HEK293 (cell line): ENCODE results near the gene INTS15.

Source experiments
- CTCF ChIA-PET: fragments of 350-600 bp; formaldehyde crosslinking; extraction: SDS; loops from one replicate; lab custom pipeline; 2021; ENCODE audit warnings: antibody characterized with exemption; lab: Yijun Ruan, JAX
- POLR2A ChIA-PET: fragments of 300-600 bp; formaldehyde crosslinking; extraction: SDS; loops from one replicate; lab custom pipeline; 2020; ENCODE audit warnings: antibody characterized with exemption, inconsistent platforms; lab: Yijun Ruan, JAX
- H3K27ac ChIP-seq: fragments of 200-500 bp; sonication (Bioruptor generic); 2 replicates; pipeline ENCODE4 v1.5.1; 2014; ENCODE audit warnings: low read depth, low read length, control low read depth, inconsistent platforms; ENCODE audit errors: extremely low read depth
- H3K36me3 ChIP-seq, 2 experiments: fragments of 200-500 bp in 1 of 2; sonication (Bioruptor generic) in 1 of 2; 1 replicate in 1 of 2; 2 replicates in 1 of 2; pipeline ENCODE4 v1.5.1; 2014 to 2017; ENCODE audit warnings: inconsistent platforms in 2 of 2, low read length in 2 of 2; ENCODE audit not compliant: control insufficient read depth in 2 of 2, insufficient read depth in 1 of 2
- H3K4me1 ChIP-seq: fragments of 200-500 bp; sonication (Bioruptor generic); 2 replicates; pipeline ENCODE4 v1.5.1; 2014; ENCODE audit warnings: mild to moderate bottlenecking, low read length, inconsistent platforms; ENCODE audit not compliant: control insufficient read depth, insufficient read depth
- H3K4me3 ChIP-seq: 2 replicates; pipeline ENCODE4 v1.5.1; 2011; ENCODE audit warnings: low read depth, mild to moderate bottlenecking, control low read depth, low read length, moderate library complexity
- H3K9me3 ChIP-seq: fragments of 200-500 bp; sonication (Bioruptor generic); 2 replicates; pipeline ENCODE4 v1.5.1; 2014; ENCODE audit warnings: low read depth, low read length, inconsistent platforms; ENCODE audit not compliant: control insufficient read depth, insufficient read depth
- HOXD13 ChIP-seq: sonication (generic); formaldehyde crosslinking; IDR thresholded peaks from 2 replicates; pipeline ENCODE4 v1.8.0; 2022; ENCODE audit warnings: missing genetic modification reagents, borderline replicate concordance
- KLF9 ChIP-seq: fragments of 450-650 bp; formaldehyde crosslinking; IDR thresholded peaks from 2 replicates; pipeline ENCODE4 v1.5.1; 2016; ENCODE audit warnings: missing biosample characterization, missing genetic modification characterization, low read depth
- REPIN1 ChIP-seq: fragments of 450-650 bp; formaldehyde crosslinking; IDR thresholded peaks from 2 replicates; pipeline ENCODE4 v1.5.1; 2017; ENCODE audit warnings: missing biosample characterization, missing genetic modification characterization, low read depth
- SP2 ChIP-seq: fragments of 450-650 bp; formaldehyde crosslinking; IDR thresholded peaks from 2 replicates; pipeline ENCODE4 v1.5.1; 2016; ENCODE audit warnings: missing biosample characterization, missing genetic modification characterization
- YY1 ChIP-seq: fragments of 450-650 bp; formaldehyde crosslinking; IDR thresholded peaks from 2 replicates; pipeline ENCODE4 v1.5.1; 2018; ENCODE audit warnings: missing biosample characterization, missing genetic modification characterization
- ZBTB20 ChIP-seq: fragments of 450-650 bp; formaldehyde crosslinking; IDR thresholded peaks from 2 replicates; pipeline ENCODE4 v1.5.1; 2016; ENCODE audit warnings: missing biosample characterization, missing genetic modification characterization
- ZBTB8A ChIP-seq: fragments of 450-650 bp; formaldehyde crosslinking; IDR thresholded peaks from 2 replicates; pipeline ENCODE4 v1.5.1; 2016; ENCODE audit warnings: missing biosample characterization, missing genetic modification characterization
- ZEB2 ChIP-seq: fragments of 450-650 bp; formaldehyde crosslinking; IDR thresholded peaks from 2 replicates; pipeline ENCODE4 v1.5.1; 2016; ENCODE audit warnings: missing biosample characterization, missing genetic modification characterization
- ZIC2 ChIP-seq: fragments of 450-650 bp; formaldehyde crosslinking; IDR thresholded peaks from 2 replicates; pipeline ENCODE4 v1.5.1; 2016; ENCODE audit warnings: missing biosample characterization, missing genetic modification characterization
- ZNF202 ChIP-seq: fragments of 450-650 bp; formaldehyde crosslinking; IDR thresholded peaks from 2 replicates; pipeline ENCODE4 v1.5.1; 2016; ENCODE audit warnings: missing biosample characterization, missing genetic modification characterization, borderline replicate concordance
- ZNF211 ChIP-seq: fragments of 450-650 bp; formaldehyde crosslinking; IDR thresholded peaks from 2 replicates; pipeline ENCODE4 v1.5.1; 2016; ENCODE audit warnings: low read depth, missing biosample characterization, missing genetic modification characterization
- ZNF23 ChIP-seq: fragments of 450-650 bp; formaldehyde crosslinking; IDR thresholded peaks from 2 replicates; pipeline ENCODE4 v1.5.1; 2016; ENCODE audit warnings: missing biosample characterization, missing genetic modification characterization, borderline replicate concordance
- ZNF274 ChIP-seq, 2 experiments: fragments of 200-500 bp in 1 of 2; fragments of 450-650 bp in 1 of 2; sonication (Bioruptor generic) in 1 of 2; formaldehyde crosslinking in 1 of 2; IDR thresholded peaks; 2 replicates each; pipeline versions ENCODE4 v1.5.1 to v1.6.1; 2014 to 2016; ENCODE audit warnings: borderline replicate concordance in 1 of 2, inconsistent platforms in 1 of 2, low read length in 1 of 2, missing biosample characterization in 1 of 2, missing genetic modification characterization in 1 of 2
- ZNF302 ChIP-seq: fragments of 450-650 bp; formaldehyde crosslinking; IDR thresholded peaks from 2 replicates; pipeline ENCODE4 v1.5.1; 2016; ENCODE audit warnings: missing biosample characterization, missing genetic modification characterization, low read depth
- ZNF335 ChIP-seq: fragments of 450-650 bp; formaldehyde crosslinking; conservative IDR thresholded peaks from 2 replicates; pipeline ENCODE4 v1.5.1; 2016; ENCODE audit warnings: missing biosample characterization, missing genetic modification characterization
- ZNF426 ChIP-seq: fragments of 450-650 bp; formaldehyde crosslinking; IDR thresholded peaks from 2 replicates; pipeline ENCODE4 v1.5.1; 2017; ENCODE audit warnings: missing biosample characterization, missing genetic modification characterization, mild to moderate bottlenecking, inconsistent platforms, moderate library complexity
- ZNF585B ChIP-seq: fragments of 450-650 bp; formaldehyde crosslinking; IDR thresholded peaks from 2 replicates; pipeline ENCODE4 v1.5.1; 2016; ENCODE audit warnings: missing biosample characterization, missing genetic modification characterization
- ZNF670 ChIP-seq: fragments of 450-650 bp; formaldehyde crosslinking; IDR thresholded peaks from 2 replicates; pipeline ENCODE4 v1.5.1; 2016; ENCODE audit warnings: missing biosample characterization, missing genetic modification characterization, low read depth
- ZNF785 ChIP-seq: fragments of 450-650 bp; formaldehyde crosslinking; IDR thresholded peaks from 2 replicates; pipeline ENCODE4 v1.5.1; 2016; ENCODE audit warnings: missing biosample characterization, missing genetic modification characterization
- ZSCAN30 ChIP-seq: fragments of 450-650 bp; IDR thresholded peaks from 2 replicates; pipeline ENCODE4 v1.5.1; 2018; ENCODE audit warnings: missing biosample characterization, mild to moderate bottlenecking, missing genetic modification characterization, moderate library complexity
- TF ChIP-seq, protein P1 (sequence below): fragments of 450-650 bp; formaldehyde crosslinking; IDR thresholded peaks from 2 replicates; pipeline ENCODE4 v1.5.1; 2016; ENCODE audit warnings: missing biosample characterization, missing genetic modification characterization
- TF ChIP-seq, protein P2 (sequence below): fragments of 450-650 bp; formaldehyde crosslinking; IDR thresholded peaks from 2 replicates; pipeline ENCODE4 v1.5.1; 2016; ENCODE audit warnings: missing biosample characterization, missing genetic modification characterization
- TF ChIP-seq, protein P3 (sequence below): fragments of 450-650 bp; formaldehyde crosslinking; IDR thresholded peaks from 2 replicates; pipeline ENCODE4 v1.5.1; 2016; ENCODE audit warnings: missing biosample characterization, missing genetic modification characterization, borderline replicate concordance
- TF ChIP-seq, protein P4 (sequence below): fragments of 450-650 bp; formaldehyde crosslinking; IDR thresholded peaks from 2 replicates; pipeline ENCODE4 v1.5.1; 2016; ENCODE audit warnings: missing biosample characterization, missing genetic modification characterization, low read depth

The INTS15 gene

DNA sequence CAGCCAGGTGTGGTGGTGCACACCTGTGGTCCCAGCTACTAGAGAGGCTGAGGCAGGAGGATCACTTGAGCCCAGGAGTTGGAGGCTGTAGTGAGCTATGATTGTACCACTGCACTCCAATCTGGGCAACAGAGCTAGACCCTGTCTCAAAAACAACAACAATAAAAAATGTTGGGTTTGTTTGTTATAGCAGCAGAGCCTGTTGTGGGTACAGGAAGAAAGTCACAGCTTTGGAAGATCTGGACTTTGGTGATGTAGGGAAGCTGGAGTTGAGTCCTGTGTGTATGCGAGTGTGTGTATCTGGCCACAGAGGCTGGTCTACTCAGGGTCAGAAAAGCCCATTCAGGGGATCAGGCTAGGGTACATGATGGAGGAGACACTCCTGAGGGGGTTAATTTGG, 42.4 kb upstream of the INTS15 start (continued):
- TF ChIP-seq HOXD13 (no peak), SP2 (no peak), ZBTB20 (no peak), ZEB2 (tag by site-specific recombination) (no peak), ZNF426 (no peak), ZIC2 (tag by site-specific recombination) (no peak), ZNF202 (no peak), ZNF23 (no peak), ZNF785 (tag by site-specific recombination) (no peak), ZNF585B (tag by site-specific recombination) (no peak)
- TF ChIP-seq, protein P1, sequence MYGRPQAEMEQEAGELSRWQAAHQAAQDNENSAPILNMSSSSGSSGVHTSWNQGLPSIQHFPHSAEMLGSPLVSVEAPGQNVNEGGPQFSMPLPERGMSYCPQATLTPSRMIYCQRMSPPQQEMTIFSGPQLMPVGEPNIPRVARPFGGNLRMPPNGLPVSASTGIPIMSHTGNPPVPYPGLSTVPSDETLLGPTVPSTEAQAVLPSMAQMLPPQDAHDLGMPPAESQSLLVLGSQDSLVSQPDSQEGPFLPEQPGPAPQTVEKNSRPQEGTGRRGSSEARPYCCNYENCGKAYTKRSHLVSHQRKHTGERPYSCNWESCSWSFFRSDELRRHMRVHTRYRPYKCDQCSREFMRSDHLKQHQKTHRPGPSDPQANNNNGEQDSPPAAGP: no peak
- TF ChIP-seq, protein P2, sequence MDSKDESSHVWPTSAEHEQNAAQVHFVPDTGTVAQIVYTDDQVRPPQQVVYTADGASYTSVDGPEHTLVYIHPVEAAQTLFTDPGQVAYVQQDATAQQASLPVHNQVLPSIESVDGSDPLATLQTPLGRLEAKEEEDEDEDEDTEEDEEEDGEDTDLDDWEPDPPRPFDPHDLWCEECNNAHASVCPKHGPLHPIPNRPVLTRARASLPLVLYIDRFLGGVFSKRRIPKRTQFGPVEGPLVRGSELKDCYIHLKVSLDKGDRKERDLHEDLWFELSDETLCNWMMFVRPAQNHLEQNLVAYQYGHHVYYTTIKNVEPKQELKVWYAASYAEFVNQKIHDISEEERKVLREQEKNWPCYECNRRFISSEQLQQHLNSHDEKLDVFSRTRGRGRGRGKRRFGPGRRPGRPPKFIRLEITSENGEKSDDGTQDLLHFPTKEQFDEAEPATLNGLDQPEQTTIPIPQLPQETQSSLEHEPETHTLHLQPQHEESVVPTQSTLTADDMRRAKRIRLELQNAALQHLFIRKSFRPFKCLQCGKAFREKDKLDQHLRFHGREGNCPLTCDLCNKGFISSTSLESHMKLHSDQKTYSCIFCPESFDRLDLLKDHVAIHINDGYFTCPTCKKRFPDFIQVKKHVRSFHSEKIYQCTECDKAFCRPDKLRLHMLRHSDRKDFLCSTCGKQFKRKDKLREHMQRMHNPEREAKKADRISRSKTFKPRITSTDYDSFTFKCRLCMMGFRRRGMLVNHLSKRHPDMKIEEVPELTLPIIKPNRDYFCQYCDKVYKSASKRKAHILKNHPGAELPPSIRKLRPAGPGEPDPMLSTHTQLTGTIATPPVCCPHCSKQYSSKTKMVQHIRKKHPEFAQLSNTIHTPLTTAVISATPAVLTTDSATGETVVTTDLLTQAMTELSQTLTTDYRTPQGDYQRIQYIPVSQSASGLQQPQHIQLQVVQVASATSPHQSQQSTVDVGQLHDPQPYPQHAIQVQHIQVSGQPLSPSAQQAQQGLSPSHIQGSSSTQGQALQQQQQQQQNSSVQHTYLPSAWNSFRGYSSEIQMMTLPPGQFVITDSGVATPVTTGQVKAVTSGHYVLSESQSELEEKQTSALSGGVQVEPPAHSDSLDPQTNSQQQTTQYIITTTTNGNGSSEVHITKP: no peak

DNA sequence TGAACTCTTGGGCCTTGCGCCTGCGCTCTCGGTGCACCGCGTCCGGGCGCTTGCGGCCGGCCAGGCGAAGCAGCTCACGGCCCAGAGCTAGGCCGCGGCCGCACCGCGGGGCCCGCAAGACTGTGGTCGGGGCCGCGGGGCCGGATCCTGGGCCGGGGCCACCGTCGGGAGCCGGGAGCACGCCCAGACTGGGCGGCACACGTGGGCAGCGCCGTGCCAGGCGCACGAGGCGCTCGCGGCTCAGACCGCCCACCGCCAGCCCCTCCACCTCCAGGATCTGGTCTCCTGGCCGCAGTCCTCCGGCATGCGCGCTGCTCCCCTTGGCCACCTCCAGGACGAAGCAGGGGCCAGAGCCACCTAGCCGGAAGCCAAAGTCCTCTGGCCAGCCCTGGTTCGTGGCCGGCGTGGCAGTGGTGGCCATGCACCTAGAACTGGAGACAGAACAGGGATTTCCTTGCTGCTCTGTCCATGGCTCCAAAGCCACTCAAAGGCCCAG, 38.8 kb upstream of the INTS15 start, which contains the start of gene GRID2IP:
Gene GRID2IP (minus strand): TSS at position 446 of the 496 bp plus-strand sequence. CDS start 25 bp downstream, at position 421.
- Histone ChIP-seq H3K27ac (no peak within 1 kb of the TSS), H3K4me1 (no peaks in the 10 kb centered on the region), H3K36me3 (no peaks in the 10 kb centered on the region), H3K4me3 (no peak within 1 kb of the TSS), H3K9me3 (no peaks in the 10 kb centered on the region)
- TF ChIP-seq ZBTB8A (tag by site-specific recombination) (no peak), ZNF274 (IDR thresholded peaks at IDR 0.05; ENCODE audit: low read length) (no peak), ZNF274 (tag by site-specific recombination; IDR thresholded peaks at IDR 0.05; ENCODE audit: borderline replicate concordance) (no peak), KLF9 (tag by site-specific recombination) (no peak), ZSCAN30 (tag by site-specific recombination) (no peak), ZNF670 (tag by site-specific recombination) (no peak), REPIN1 (tag by site-specific recombination) (no peak), YY1 (tag by site-specific recombination) (no peak)
- ChIA-PET POLR2A (no interaction called here), CTCF (no interaction called here)

DNA sequence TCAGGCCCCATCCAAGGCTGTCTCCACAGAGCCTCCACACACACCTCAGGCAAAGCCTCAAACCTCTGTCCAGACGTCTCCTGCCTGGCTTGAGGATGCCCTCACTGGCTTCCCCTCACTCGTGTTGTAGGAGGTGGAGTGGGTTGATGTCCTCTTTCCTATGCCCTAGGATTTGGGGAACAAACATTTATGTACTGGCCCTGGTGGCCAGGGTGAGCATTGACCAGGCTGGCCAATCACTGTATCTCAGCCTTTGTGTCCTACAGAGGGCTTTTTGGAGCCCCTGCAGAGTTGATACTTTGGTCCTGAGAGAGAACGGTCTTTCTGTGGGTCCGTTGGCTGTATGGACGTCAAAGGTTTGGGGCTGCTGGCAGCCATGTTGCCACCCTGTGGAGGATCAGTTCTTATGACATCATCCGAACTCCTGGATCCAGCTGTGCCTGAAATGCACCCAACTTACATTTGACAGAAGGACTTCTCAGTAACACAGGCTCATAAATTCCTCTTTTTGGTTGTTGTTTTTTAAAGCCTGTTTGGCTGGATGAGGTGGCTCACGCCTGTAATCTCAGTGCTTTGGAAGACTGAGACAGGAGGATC, 36.3 kb upstream of the INTS15 start:
- ChIA-PET CTCF (interaction anchor here (0.6 kb wide), 2 partner anchors 47 to 1638 kb away, joined by 3 to 4 read pairs; no protein-coding TSS in a partner anchor), POLR2A (no interaction called here)
- Histone ChIP-seq H3K4me3 (no peak overlapping the region), H3K4me1 (no peaks in the 10 kb centered on the region), H3K36me3 (no peaks in the 10 kb centered on the region), H3K9me3 (no peaks in the 10 kb centered on the region), H3K27ac (no peak overlapping the region)
- TF ChIP-seq ZNF335 (tag by site-specific recombination): 0 out of 2 replicates have a peak, but pooled peaks have one; percentile 23
- TF ChIP-seq, protein P3, sequence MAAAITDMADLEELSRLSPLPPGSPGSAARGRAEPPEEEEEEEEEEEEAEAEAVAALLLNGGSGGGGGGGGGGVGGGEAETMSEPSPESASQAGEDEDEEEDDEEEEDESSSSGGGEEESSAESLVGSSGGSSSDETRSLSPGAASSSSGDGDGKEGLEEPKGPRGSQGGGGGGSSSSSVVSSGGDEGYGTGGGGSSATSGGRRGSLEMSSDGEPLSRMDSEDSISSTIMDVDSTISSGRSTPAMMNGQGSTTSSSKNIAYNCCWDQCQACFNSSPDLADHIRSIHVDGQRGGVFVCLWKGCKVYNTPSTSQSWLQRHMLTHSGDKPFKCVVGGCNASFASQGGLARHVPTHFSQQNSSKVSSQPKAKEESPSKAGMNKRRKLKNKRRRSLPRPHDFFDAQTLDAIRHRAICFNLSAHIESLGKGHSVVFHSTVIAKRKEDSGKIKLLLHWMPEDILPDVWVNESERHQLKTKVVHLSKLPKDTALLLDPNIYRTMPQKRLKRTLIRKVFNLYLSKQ (tag by site-specific recombination): no peak
- TF ChIP-seq, protein P4, sequence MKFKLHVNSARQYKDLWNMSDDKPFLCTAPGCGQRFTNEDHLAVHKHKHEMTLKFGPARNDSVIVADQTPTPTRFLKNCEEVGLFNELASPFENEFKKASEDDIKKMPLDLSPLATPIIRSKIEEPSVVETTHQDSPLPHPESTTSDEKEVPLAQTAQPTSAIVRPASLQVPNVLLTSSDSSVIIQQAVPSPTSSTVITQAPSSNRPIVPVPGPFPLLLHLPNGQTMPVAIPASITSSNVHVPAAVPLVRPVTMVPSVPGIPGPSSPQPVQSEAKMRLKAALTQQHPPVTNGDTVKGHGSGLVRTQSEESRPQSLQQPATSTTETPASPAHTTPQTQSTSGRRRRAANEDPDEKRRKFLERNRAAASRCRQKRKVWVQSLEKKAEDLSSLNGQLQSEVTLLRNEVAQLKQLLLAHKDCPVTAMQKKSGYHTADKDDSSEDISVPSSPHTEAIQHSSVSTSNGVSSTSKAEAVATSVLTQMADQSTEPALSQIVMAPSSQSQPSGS (tag by site-specific recombination): peak; percentile 38; the same call in 1 of the 2 replicates
- TF ChIP-seq ZNF211: no peak
- TF ChIP-seq ZNF302: no peak
